Fibroblast of lung (primary cell): ENCODE data around the gene FAM161B.

Source experiments
- CTCF ChIP-seq, 2 donors: IDR thresholded peaks in 1 of 2; conservative IDR thresholded peaks in 1 of 2; 1 replicate in 1 of 2; 2 replicates in 1 of 2; pipeline ENCODE4 v1.5.1; 2011 to 2012; ENCODE audit warnings: low read length in 2 of 2, control low read depth in 1 of 2, inconsistent platforms in 1 of 2, low read depth in 1 of 2, mild to moderate bottlenecking in 1 of 2
- EZH2 ChIP-seq: IDR thresholded peaks from 2 replicates; pipeline ENCODE4 v1.5.1; 2012; ENCODE audit warnings: low read length, control low read depth, mild to moderate bottlenecking; ENCODE audit errors: missing control alignments

- TF ChIP-seq CTCF (conservative IDR thresholded peaks at IDR 0.05 in 1 of 2, IDR thresholded peaks at IDR 0.05 in 1 of 2; ENCODE audit: low read depth in 1 of 2, low read length in 2 of 2) (no peak), EZH2 (no peak)
Measured at GRCh38 chr14:73953731-73954130, 3.8 kb upstream of the FAM161B start.
